Measurements from ENCODE around the gene KLKB1.

KLKB1 gene

DNA sequence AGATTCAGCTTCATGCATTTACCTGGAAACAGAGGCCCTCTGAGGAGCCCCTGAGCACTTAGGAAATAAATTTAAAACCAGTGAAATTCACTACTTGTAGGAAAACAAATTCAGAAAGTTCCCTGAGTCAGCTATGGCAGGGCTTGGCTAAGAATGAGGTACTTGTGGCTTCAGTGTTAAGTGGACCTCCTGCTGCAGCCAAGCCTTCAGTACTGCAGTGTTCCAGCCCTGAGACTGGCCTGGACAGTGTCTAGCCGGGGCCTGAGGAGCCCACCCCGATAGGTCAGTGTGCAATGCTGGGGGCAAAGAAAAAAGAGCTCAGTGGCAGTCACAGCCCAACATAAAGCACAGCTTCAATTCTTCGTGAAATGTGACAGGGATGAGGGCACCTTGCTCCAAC is 80.6 kb downstream of the KLKB1 start:
- DNase-seq = no peak
- in situ Hi-C loops (cut with HindIII; ENCODE audit: low pct_ligation_motif_present, low sequenced_read_pairs) = no loop called here
- no peak overlapping the region for H3K27ac ChIP-seq
- no peak for TF ChIP-seq CTCF (IDR thresholded peaks at IDR 0.05; ENCODE audit: low read depth, low read length, missing control alignments)
- no peak overlapping the region for H3K4me3 ChIP-seq (ENCODE audit: low read depth, low read length)
- no peaks in the 10 kb centered on the region for H3K36me3 ChIP-seq (replicated peaks)
- H3K27me3 ChIP-seq (replicated peaks) = no peaks in the 10 kb centered on the region

Data from brain microvascular endothelial cell (primary cell).